Heart right ventricle (tissue), 16 donors: ENCODE results near the gene AKT3. TPM values are rescaled to one million over a fixed set of nuclear protein-coding genes. Genes with fewer than 3 reads are reported as not detected.

Experiments
- ATAC-seq, 8 donors: fragments of 200-7000 bp; cut with Tn5 transposase; one replicate each; pipeline ENCODE4 v1.9.1; 2020; ENCODE audit warnings: mild to moderate bottlenecking in 8 of 8, moderate library complexity in 8 of 8, moderate number of reproducible peaks in 1 of 8
- DNase-seq, 2 donors: peaks; one replicate each; pipeline ENCODE4 v3.0.0-alpha.2; 2020
- H3K27ac ChIP-seq, 10 donors: fragments of 200-600 bp; sonication (generic) in 2 of 10; one replicate each; pipeline versions ENCODE4 v1.5.0 to v1.8.0; 2020 to 2022; ENCODE audit warnings: mild to moderate bottlenecking in 3 of 10
- H3K27me3 ChIP-seq, 7 donors: fragments of 200-600 bp; one replicate each; pipeline ENCODE4 v1.8.0; 2021 to 2022; ENCODE audit warnings: mild to moderate bottlenecking in 2 of 7
- H3K36me3 ChIP-seq, 9 donors: fragments of 200-600 bp; sonication (generic) in 1 of 9; one replicate each; pipeline versions ENCODE4 v1.5.0 to v1.8.0; 2020 to 2022; ENCODE audit warnings: mild to moderate bottlenecking in 2 of 9
- H3K4me1 ChIP-seq, 9 donors: fragments of 200-600 bp; sonication (generic) in 1 of 9; one replicate each; pipeline versions ENCODE4 v1.5.0 to v1.8.0; 2020 to 2022; ENCODE audit warnings: mild to moderate bottlenecking in 4 of 9
- H3K4me3 ChIP-seq, 10 donors: fragments of 200-600 bp; sonication (generic) in 2 of 10; one replicate each; pipeline versions ENCODE4 v1.5.0 to v1.8.0; 2020 to 2022; ENCODE audit warnings: mild to moderate bottlenecking in 7 of 10, moderate library complexity in 2 of 10
- H3K9me3 ChIP-seq, 11 donors: fragments of 200-600 bp in 10 of 11; sonication (generic) in 2 of 11; one replicate each; pipeline versions ENCODE4 v1.5.0 to v1.8.0; 2013 to 2022; ENCODE audit warnings: mild to moderate bottlenecking in 2 of 11, control low read depth in 1 of 11, moderate library complexity in 1 of 11
- CTCF ChIP-seq, 9 donors: fragments of 200-600 bp; sonication (generic) in 2 of 9; IDR thresholded peaks; one replicate each; pipeline versions ENCODE4 v1.5.0 to v1.8.0; 2021 to 2022; ENCODE audit warnings: antibody characterized with exemption in 9 of 9, mild to moderate bottlenecking in 5 of 9, moderate library complexity in 1 of 9
- WGBS, 2 donors: extraction: QIAGEN DNeasy Blood & Tissue Kit; methylation state at CpG; one replicate each; pipeline ENCODE4 v1.1.7; 2013; ENCODE audit warnings: inconsistent platforms in 1 of 2; 5-methylcytosine and 5-hydroxymethylcytosine counted together
- intact Hi-C, 10 donors: fragments of 100-400 bp; cut with DNase I; formaldehyde crosslinking; loops; one replicate each; pipeline versions ENCODE4 v1.11.1 to v1.14.2; 2022
- polyA plus RNA-seq, 2 donors: library from polyadenylated mRNA; stranded (reverse); fragments of 200-250 nt; gene quantifications; one replicate each; pipeline ENCODE4 v1.2.3, GENCODE V29; 2013
- total RNA-seq, 10 donors: library from RNA; stranded (reverse); fragmentation: NEBNext Ultra II Directional in 3 of 10; extraction: Animal tissue kit (Norgen Biotek cat#: 25700) in 3 of 10; gene quantifications; one replicate each; pipeline versions ENCODE4 v1.2.1 to v1.2.4, GENCODE V29; 2021 to 2023
- donor health status: Arrhythmogenic right ventricular cardiomyopathy.
- donor health status: ischemic (EF 13 %, LVEDD 7.1; RV severe dilation, severe dysfunction).
- donor health status: healthy with polysubstance abuse.
- donor health status: DM: no; HTN: yes; CAD: no.
- donor health status: DM: no; HTN: no; CAD: no.
- donor health status: ischemic (EF 25% LVEDD 6.9; RV normal size, moderate dysfunction).
- donor health status: ischemic (EF 25% LVEDD 5.7; RV mildly dilated, moderate dysfunction).
- donor health status: healthy.
- donor health status: DM: yes; HTN: yes; CAD: no.
- donor health status: Ischemic cardiomyopathy.
- donor health status: ischemic (EF 35%, LVEDD 5.7; RV mildly dilated, moderate dysfunction).
- donor health status: nonischemic (EF 11% LVEDD 7.7; RV severe dilation, severe dysfunction).
- donor health status: DM: yes; HTN: yes; CAD: no.
- donor health status: PGD.
- donor health status: ischemic (EF 29% LVEDD 5.4; RV normal size, mild dysfunction).
- donor health status: nonischemic (EF 23%, LVEDD 6.1; RV moderate dilation, normal function).

AKT3 gene
- total and polyA plus RNA-seq, 12 donors = 6.5 to 27.6 (median 17.7) TPM

DNA sequence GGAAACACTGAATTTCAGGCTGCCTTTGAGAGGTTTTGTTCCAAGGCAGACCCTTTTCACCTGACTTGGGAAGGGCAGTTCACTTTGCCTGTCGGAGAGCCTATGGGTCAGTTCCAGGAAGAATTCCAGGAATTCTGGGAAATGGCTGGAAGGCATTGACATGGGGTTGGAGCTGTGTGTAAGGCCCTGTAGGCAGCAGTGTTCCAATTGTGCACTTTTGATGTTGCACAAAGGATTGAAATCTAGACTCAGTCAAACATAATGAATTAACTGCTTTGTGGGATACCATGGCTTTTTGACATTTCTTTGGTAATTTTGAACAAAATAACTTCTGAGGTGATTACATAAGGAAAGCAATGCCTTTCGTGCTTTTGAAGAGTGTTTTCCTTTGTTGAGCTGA, 409.6 kb downstream of the AKT3 start:
- DNase-seq (no peak), ATAC-seq (no peak)
- Histone ChIP-seq H3K36me3 (peaks cover 0 to 13% (median 0%) of the 10 kb centered on the region in 9 donors), H3K4me3 (no peak overlapping the region), H3K9me3 (no peaks in the 10 kb centered on the region), H3K4me1 (peaks cover 0 to 22% (median 15%) of the 10 kb centered on the region in 9 donors), H3K27me3 (no peaks in the 10 kb centered on the region), H3K27ac (no peak overlapping the region)
- 91 to 95% methylated on average over 2 of the region's 2 CpGs for WGBS, 2 donors
- intact Hi-C loops = no loop called here
- no peak for TF ChIP-seq CTCF (IDR thresholded peaks at IDR 0.05)

DNA sequence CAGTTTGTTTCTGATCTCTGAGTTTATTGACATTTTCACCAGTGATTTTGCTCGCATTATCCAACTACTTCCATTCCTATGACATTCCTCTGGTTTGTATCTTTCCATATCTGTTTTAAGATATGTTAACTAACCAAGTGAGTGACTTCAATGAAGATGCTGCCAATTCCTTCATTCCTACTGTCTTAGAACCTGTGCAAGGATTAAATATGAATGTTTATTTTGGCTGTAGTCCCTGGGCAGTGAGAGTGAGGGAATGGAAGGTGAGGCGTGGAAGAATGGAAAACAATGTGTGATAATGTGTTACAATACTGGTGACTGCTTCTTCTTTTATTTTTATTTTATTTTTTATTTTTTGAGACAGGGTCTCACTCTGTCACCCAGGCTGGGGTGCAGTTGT, 411.2 kb downstream of the AKT3 start:
- no peaks in the 10 kb centered on the region for H3K27me3 ChIP-seq
- no peak for ATAC-seq
- no peak overlapping the region for H3K27ac ChIP-seq
- intact Hi-C loops = no loop called here
- H3K36me3 ChIP-seq = peaks cover 0 to 12% (median 0%) of the 10 kb centered on the region in 9 donors
- WGBS, 2 donors = 93 to 96% methylated on average over 2 of the region's 2 CpGs
- TF ChIP-seq CTCF (IDR thresholded peaks at IDR 0.05) = no peak
- H3K9me3 ChIP-seq = no peaks in the 10 kb centered on the region
- peaks cover 0 to 16% (median 13%) of the 10 kb centered on the region in 9 donors for H3K4me1 ChIP-seq
- H3K4me3 ChIP-seq = no peak overlapping the region
- no peak for DNase-seq

Other genes starting within 250 kb of the AKT3 start
- 10 to 100 TPM; 17.7 to 33.7 (median 20.8) TPM for gene ZBTB18, start 201.0 kb upstream of the AKT3 start, total RNA-seq
- 10 to 100 TPM in 1 of 2 donors, 1 to 10 TPM in 1; 7.5 to 13.1 TPM for gene ZBTB18, start 201.0 kb upstream of the AKT3 start, polyA plus RNA-seq